Cardiac muscle cell (in vitro differentiated cells and primary cell): ENCODE data around the gene PIGL. TPM values are rescaled to one million over a fixed set of nuclear protein-coding genes. Genes with fewer than 3 reads are reported as not detected.

Source experiments
- DNase-seq, 2 donors: peaks; one replicate each; pipeline versions ENCODE4 v3.0.0 to v3.0.0-alpha.2; 2010 to 2017; ENCODE audit warnings: low read depth in 1 of 2, low spot score in 1 of 2
- H3K27ac ChIP-seq: fragments of 200-600 bp; sonication (generic); 2 replicates; pipeline ENCODE4 v1.5.1; 2016
- H3K27me3 ChIP-seq: fragments of 200-600 bp; sonication (generic); 2 replicates; pipeline ENCODE4 v1.6.0; 2016; ENCODE audit warnings: control low read depth
- H3K36me3 ChIP-seq: fragments of 200-600 bp; sonication (generic); 2 replicates; pipeline ENCODE4 v1.5.1; 2016; ENCODE audit warnings: control low read depth
- H3K4me1 ChIP-seq: fragments of 200-600 bp; sonication (generic); 2 replicates; pipeline ENCODE4 v1.8.1; 2017; ENCODE audit warnings: low read depth, mild to moderate bottlenecking, mixed run types
- H3K4me3 ChIP-seq: fragments of 200-600 bp; sonication (generic); 2 replicates; pipeline ENCODE4 v1.5.1; 2016; ENCODE audit warnings: mild to moderate bottlenecking
- H3K9me3 ChIP-seq: fragments of 200-600 bp; sonication (generic); 2 replicates; pipeline ENCODE4 v1.5.1; 2017; ENCODE audit warnings: low read depth, mild to moderate bottlenecking, control low read depth
- CTCF ChIP-seq: IDR thresholded peaks from 2 replicates; pipeline ENCODE4 v1.5.1; 2012; ENCODE audit warnings: low read depth, mild to moderate bottlenecking, low read length
- polyA plus RNA-seq: library from polyadenylated mRNA; unstranded; fragments of >200 nt; fragmentation: Nextera tagmentation; extraction: Ambion mirVana; gene quantifications from 2 replicates; pipeline ENCODE4 v1.2.1, GENCODE V29; 2016
- total RNA-seq: library from RNA; depleted of rRNA; stranded (reverse); fragments of >200 nt; gene quantifications from 2 replicates; pipeline ENCODE4 v1.2.3, GENCODE V29; 2016

Gene PIGL
- total and polyA plus RNA-seq, 2 experiments from 2014 or later: 28.8 to 67.4 TPM

- H3K4me3 ChIP-seq: peak overlapping the region; percentile 78
- DNase-seq: peak in 1 of 2 donors; percentile 49
- no peak for TF ChIP-seq CTCF
- peaks cover 3% of the 10 kb centered on the region for H3K4me1 ChIP-seq
- H3K36me3 ChIP-seq: peaks cover 13% of the 10 kb centered on the region
- H3K27me3 ChIP-seq: no peaks in the 10 kb centered on the region
- no peak overlapping the region for H3K27ac ChIP-seq
- H3K9me3 ChIP-seq: no peaks in the 10 kb centered on the region
These were observed 134.8 kb downstream of the PIGL start for GRCh38 chr17:16351831-16352230.

GRCh38 chr17:16352303-16352666 is 135.3 kb downstream of the PIGL start:
- H3K36me3 ChIP-seq: peaks cover 10% of the 10 kb centered on the region
- H3K9me3 ChIP-seq: no peaks in the 10 kb centered on the region
- peak; percentile 35 to 57 for DNase-seq
- H3K4me3 ChIP-seq: peak overlapping the region; percentile 78
- TF ChIP-seq CTCF: no peak
- peaks cover 3% of the 10 kb centered on the region for H3K4me1 ChIP-seq
- no peaks in the 10 kb centered on the region for H3K27me3 ChIP-seq
- H3K27ac ChIP-seq: no peak overlapping the region

- Histone ChIP-seq H3K27ac (peak overlapping the region; percentile 57), H3K4me1 (peaks cover 3% of the 10 kb centered on the region), H3K27me3 (no peaks in the 10 kb centered on the region), H3K36me3 (peaks cover 6% of the 10 kb centered on the region), H3K4me3 (peak overlapping the region; percentile 78), H3K9me3 (no peaks in the 10 kb centered on the region)
- no peak for TF ChIP-seq CTCF
- DNase-seq: peak; percentile 40 to 47
These were observed 135.8 kb downstream of the PIGL start for GRCh38 chr17:16352667-16353316.

GRCh38 chr17:16353317-16354174 is 136.5 kb downstream of the PIGL start, which contains the start of gene CENPV:
Gene CENPV, minus strand, starts transcription at chr17:16353469. Its CDS starts 33 bp downstream, at chr17:16353436.
- H3K9me3 ChIP-seq: no peaks in the 10 kb centered on the region
- H3K4me3 ChIP-seq: peak within 1 kb of the TSS; percentile 78
- peak; percentile 53 to 72 for DNase-seq
- peak within 1 kb of the TSS; percentile 57 for H3K27ac ChIP-seq
- peak; percentile 1 for TF ChIP-seq CTCF
- H3K4me1 ChIP-seq: peaks cover 3% of the 10 kb centered on the region
- H3K27me3 ChIP-seq: no peaks in the 10 kb centered on the region
- peaks cover 4% of the 10 kb centered on the region for H3K36me3 ChIP-seq

DNA sequence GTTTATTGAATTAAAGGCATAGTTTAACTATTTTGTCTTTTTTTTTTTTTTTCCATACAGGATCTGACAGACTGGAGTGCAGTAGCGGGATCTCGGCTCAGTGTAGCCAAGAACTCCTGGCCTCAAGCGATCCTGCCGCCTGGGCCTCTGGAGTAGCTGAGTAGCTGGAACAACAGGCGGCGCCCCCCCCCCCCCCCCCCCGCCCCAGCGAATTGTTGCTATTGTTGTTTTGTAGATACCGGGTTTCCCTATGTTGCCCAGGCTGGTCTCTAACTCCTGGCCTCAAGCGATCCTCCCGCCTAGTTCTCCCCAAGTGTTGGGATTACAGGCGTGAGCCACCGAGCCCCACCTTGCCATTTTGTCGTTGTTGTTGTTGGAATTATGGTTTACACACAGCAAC is 137.6 kb downstream of the PIGL start:
- no peak for DNase-seq

More for the DNA sequence above, 137.6 kb downstream of the PIGL start:
- no peaks in the 10 kb centered on the region for H3K27me3 ChIP-seq
- no peak overlapping the region for H3K27ac ChIP-seq
- H3K36me3 ChIP-seq: no peaks in the 10 kb centered on the region
- no peak overlapping the region for H3K4me3 ChIP-seq
- peaks cover 3% of the 10 kb centered on the region for H3K4me1 ChIP-seq
- no peaks in the 10 kb centered on the region for H3K9me3 ChIP-seq
- TF ChIP-seq CTCF: no peak
